ENCODE data around the gene PYGO1.
"Not testable (repeated sequence)": the region's sequence is repeated elsewhere in the genome, so short reads cannot be mapped to it uniquely, and the experiment has no call there.

The PYGO1 gene

DNA sequence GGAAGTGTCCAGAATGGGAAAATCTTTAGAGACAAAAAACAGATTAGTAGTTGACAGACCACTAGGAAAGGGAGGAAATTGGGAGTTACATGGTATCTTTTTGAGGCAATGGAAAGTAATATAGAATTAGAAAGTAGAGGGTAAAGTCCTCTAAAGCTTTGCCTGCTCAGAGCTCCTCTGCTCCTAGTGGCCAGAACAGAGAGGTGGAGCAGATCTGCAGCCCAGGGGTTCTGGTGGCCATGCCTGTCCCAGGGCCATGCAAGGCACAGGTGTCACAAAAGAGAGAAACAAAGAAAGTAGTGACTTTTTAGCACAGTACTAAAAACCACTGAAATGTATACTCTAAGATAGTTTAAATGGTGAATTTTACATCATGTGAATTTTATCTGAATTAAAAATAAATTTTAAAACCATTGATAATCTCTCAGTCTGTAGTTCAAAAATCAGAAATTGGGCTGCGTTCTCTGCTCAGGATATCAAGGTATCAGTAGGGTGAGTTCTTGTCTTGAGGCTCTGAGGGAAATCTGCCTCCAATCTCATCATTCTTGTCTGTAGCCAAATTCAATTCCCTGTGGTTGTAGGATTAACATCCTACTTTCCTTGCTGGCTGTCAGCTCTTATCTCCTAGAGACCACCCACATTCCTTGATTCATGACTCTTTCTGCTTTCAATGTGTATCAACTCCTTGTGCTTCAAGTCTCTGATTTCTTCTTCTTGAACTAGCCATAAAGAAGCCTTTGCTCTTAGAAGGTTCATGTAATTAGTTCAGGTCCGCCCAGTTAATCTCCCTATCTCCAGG lies 23.6 kb downstream of the PYGO1 start:
- no peak for DNase-seq

DNA sequence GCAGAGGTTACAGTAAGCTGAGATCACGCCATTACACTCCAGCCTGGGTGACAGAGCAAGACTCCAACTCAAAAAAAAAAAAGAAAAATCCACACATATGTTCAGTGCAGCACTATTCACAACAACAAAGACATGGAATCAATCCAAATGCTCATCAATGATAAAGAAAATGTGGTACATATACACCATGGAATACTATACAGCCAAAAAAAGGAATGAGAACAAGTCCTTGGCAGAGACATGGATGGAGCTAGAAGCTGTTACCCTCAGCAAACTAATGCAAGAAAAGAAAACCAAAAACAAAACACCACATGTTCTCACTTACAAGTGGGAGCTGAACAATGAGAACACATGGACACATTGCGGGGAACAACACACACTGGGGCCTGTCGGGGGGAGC lies 25.5 kb downstream of the PYGO1 start:
- no peak for DNase-seq

DNA sequence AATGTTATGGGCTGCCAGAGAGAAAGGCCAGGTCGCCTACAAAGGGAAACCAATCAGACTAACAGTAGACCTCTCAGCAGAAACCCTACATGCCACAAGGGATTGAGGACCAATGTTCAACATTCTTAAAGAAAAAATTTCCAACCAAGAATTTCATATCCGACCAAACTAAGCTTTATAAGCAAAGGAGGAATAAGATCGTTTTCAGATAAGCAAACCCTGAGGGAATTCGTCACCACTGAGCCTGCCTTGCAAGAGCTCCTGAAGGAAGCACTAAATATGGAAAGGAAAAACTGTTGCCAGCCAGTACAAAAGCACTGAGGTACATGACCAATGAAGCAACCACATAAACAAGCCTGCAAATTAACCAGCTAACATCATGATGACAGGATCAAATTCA lies 33.1 kb downstream of the PYGO1 start:
- DNase-seq = no peak

DNA sequence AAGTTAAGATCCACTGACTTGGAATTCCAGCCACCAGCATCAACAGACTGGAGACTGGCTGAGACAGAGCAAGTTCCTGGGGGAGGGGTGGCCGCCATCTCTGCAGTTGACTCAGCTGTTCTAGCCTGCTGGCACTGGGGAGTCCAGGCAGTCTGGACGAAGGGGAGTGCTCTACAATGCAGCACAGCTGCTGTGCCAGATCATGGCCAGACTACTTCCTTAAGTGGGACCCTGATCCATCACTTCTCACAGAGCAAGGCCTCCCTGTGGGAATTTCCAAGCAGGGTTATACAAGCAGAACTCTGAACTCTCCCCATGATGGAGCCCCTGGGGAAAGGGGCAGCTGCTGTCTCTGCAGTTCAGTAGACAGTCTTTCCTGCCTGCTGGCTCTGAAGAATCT lies 35.2 kb downstream of the PYGO1 start:
- no peak for DNase-seq

DNA sequence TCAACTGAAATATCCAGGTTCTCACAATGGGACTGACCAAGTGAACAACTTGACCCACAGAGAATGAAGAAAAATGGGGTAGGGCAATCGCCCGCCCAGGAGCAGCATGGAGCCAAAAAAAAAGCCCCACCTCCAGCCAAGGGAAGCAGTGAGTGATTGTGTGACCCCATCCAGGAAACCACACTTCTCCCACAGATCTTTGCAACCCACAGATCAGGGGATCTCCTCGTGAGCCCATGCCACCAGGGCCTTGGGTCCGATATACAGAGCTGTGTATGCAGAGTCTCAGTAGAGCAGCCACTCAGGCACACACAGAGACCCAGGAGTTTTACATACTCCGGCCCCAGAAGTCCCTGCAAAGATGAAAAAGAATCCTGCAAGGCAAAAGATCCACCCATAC lies 35.7 kb downstream of the PYGO1 start:
- DNase-seq = no peak

DNA sequence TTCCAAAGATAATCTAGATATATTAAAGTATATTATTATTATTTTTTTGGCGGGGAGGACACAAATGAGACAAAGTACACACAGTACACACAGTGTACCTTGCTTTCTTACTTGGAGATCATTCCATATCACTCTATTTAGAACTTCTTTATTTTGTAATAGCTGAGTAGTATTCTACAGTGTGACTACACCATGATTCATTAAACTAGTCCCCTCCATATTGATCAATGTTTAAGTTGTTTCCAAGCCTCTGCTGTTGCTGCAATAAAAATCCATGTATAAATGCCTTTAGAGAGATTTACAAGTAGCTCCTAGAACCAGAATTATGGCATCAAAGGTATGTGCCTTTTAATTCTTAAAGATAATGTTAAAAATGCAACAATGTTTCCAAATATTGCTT lies 38.8 kb downstream of the PYGO1 start:
- DNase-seq = no peak

DNA sequence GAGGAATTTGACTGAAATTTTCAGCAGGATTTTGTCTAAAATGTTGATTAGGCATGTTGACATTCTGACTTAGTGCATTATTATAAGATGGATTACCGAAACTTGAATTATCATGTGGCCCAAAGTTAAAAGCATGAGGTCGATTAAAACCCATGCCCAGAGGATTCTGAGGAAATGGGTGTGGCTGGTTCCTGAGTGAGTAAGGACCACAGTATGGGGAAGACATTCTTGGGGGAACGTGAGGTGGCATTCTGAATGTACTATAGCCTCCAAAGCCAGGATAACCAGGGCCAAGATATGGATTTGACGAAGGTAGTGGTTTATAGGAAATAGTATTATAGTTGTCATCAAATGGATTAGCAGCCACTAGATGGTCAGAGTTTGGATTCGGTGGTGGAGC lies 41.4 kb downstream of the PYGO1 start:
- no peak for DNase-seq

DNA sequence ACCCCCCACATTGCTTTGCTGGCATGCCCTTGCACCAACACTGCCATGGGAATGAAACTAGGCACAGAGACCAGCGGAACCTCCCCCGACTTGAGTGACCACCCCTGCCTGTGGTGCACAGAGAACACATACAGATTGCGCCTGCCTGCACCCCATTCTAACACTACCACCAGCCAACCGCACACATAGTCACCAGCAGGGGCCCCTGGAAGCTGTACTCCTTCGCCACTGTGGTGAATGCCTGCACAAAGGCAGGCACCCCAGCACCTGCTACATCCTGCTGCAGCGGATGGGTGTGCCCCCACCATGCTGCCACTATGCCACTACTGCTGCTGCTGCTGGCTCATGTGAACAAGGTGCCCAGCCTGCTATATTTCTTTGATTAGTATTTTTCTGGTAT lies 52.7 kb downstream of the PYGO1 start:
- DNase-seq = peak; percentile 6

DNA sequence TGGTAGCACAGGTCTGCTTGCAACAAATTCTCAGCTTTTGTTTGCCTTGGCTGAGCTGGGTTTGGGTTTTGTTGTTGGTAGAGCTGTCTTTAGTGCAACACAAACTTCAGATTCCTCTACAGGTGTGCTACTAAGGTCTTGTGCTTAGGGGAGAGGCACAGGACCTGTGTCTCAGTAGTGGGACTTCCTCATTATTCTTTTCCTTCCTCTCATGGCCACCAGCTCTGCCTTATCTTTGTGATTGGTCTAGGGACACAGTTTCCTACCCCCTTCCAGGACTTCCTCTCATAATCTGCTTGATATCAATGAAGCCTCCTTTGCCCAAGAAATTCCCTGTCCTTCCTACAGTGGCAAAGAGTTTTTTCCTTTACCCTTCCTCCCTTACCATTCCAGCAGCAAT lies 55.2 kb downstream of the PYGO1 start:
- DNase-seq = no peak

DNA sequence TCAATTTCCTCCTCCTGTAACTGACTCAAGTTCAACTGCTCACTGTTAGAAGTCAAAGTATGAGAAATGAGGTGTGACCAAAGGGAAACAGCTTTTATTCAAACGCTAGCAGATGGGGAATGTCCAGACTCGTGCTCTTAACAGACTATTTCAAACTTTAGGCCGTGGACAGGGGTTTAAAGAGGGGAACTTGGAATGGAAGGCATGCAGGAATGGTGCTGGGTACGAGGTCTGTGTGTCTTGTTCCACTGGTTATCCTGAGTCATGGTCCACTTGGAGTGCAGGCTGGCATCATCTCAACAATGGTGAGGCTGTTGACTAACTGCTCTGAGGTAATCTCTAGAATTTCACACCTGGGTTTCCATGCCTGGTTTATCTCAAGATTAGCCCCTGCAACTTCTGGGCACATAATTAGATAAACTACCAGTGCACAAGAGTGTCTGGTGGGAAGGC lies 57.3 kb downstream of the PYGO1 start:
- no peak for DNase-seq

DNA sequence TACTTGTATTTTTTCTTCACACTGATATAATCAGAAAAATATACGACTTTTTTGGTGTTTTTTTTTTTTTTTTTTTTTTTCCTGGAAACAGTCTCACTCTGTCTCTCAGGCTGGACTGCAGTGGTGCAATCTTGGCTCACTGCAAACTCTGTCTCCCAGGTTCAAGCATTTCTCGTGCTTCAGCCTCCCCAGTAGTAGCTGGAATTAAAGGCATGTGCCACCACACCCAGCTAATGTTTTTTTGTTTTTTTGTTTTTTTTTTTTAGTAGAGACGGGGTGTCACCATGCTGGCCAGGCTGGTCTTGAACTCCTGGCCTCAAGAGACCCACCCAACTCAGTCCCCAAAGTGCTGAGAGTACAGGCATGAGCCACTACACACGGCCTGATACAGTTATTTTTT lies 59.3 kb downstream of the PYGO1 start:
- no peak for DNase-seq

DNA sequence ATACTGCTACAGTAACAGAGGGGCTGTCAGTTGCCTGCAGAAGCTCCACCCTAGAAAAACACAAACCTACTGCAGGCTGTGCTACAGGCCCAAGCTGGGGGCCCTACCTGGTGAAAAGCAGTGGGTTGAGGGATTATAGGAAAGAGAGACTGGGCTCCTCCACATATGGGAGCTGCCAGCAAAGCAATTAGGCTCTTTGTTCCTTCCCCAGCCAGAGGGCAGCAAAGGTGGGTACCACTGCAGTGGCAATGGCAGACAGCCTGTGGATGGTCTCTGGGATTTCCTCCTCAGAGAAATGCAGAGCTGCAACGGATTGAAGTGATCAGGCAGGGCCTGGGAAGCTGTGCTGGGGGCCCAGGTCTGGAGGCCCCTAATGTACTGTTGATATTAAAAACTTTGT lies 61.0 kb downstream of the PYGO1 start:
- no peak for DNase-seq

DNA sequence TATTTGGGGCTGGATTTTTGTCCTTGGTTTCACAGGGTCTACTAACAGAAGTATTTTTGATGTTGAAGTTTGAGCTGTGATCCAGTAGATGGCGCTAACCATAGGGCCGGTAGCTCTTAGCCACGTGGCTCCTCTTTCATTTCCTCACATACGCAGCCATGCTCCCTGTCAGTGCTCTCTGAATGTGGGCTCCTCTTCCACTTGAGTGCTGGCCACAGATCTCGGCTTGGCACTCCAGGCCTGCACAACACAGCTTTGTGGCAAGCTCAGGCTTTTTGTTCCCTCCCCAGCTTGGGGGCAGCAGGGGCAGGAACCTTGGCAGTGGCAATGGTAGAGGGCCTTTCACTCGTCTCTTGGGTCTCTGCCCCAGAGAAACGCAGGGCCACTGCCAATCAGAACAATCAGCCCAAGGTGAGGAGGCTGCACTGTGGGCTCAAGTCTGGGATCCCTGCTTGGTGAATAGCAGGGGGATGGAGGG lies 61.5 kb downstream of the PYGO1 start:
- no peak for DNase-seq

DNA sequence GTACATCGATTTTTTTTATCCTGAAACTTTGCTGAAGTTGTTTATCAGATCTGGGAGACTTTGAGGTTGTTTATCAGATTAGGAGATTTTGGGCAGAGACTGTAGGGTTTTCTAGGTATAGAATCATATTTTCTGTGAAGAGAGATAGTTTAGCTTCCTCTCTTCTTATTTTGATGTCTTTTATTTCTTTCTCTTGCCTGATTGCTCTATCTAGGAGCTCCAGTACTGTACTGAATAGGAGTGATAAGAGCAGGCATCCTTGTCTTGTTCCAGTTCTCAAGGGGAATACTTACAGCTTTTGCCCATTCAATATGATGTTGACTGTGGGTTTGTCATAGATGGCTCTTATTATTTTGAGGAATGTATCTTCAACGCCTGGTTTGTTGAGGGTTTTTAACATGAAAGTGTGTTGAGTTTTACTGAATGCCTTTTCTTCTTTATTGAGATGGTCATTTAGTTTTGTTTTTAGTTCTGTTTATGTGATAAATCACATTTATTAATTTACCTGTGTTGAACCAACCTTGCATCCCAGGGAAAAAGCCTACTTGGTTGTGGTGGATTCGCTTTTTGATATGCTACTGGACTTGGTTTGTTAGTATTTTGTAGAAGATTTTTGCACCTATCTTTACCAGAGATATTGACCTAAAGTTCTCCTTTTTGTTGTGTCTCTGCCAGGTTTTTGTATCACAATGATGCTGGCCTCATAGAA lies 65.2 kb downstream of the PYGO1 start:
- DNase-seq = no peak

DNA sequence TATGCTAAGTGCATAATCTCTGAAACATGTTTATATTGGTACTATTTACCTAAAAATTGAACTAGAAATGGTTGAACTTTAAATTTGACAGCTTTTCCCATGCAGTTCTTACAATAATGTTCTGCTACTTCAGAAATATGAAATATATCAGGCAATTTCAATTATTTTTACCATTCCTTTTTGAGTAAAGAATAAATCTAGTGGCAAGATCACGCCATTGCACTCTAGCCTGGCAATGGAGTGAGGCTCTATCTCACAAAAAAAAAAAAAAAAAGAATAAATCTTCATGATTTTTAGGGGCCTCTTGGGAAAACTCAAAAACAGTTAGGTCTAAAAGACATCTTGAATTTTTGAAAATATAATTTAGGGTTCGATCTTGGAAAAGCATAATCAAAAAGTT lies 69.5 kb downstream of the PYGO1 start:
- no peak for DNase-seq

DNA sequence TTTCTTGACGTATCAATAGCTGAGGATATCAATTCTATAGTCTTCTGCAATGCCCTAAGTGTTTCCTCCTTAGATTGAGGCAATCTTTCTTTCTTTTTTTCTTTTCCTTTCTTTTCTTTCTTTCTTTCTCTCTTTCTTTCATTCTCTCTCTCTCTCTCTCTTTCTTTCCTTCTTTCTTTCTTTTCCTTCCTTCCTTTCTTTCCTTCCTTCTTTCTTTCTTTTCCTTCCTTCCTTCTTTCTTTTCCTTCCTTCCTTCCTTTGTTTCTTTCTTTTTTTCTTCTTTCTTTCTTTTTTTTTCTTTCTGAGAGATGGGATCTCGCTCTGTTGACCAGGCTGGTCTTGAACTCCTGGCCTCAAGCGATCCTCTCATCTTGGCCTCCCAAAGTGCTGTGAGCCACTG lies 70.1 kb downstream of the PYGO1 start:
- no peak for DNase-seq

DNA sequence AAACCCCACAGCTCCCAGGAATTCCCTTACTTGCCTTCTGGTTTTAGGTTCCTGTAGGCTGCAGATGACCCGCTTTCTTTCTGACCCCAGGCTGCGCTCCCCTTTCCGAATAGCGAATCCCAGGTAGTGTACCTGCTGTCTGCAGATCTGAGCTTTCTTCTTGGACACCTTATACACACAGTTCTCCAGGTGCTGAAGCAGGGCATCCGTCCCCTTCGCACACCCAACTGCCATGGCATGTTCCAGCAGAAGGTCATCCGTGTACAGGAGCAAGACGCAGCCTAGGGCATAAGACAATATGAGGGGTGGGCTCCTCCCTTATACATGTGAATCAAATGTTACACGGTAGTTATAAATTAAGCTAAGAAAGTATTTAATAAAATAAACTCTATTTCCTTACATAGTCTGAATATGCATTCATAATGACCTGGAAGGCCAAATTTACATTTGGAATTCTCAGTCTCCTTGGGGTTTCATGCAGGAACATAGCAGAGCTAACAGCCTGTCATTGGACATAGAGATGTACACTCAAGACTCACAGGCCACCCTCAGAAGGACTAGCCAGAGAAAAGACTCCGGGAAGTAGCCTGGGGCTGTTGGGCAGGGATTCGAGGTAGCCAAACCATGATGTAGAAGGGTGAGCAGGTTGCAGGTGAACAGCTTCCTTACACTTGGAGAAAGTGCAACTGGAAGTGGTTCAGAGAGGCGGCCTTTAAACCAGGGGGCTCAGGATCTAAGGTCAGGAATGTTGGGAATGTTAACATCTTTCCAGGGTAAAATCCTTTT lies 72.0 kb downstream of the PYGO1 start:
- no peak for DNase-seq

DNA sequence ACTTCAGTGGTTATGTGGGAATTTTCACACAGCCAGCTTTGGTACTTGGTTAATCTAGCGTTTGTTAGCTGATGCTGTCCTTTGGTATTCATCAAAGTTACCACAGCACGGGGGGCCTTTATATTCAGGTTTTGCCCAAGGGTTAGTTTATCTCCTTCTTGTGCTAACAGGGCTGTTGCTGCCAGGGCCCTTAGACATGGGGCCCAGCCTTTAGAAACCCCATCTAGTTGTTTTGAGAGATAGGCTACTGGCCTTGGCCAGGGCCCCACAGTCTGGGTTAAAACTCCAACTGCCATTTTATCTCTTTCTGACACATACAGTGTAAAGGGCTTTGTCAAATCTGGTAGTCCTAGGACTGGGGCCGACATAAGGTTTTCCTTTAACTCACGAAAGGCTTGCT lies 72.7 kb downstream of the PYGO1 start:
- no peak for DNase-seq

DNA sequence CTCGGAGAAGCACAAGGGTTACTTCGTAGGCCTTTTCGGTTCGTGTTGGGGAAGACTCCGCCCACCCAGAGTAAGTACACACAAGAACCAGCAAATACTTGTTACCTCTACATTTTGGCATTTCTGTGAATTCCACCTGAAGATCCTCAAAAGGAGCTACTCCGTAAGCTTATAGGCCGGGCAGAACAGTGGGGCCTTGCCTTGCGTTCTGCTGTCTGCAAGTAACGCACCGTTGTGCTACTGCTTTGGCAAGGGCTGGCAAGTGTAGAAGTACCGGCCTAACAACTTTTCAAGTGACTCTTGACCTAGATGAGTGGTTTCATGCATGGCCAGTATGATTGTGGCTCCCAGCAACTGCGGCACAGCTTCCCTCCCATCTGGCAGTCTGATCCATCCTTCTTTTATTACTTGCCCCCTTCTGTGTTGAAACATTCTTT lies 73.7 kb downstream of the PYGO1 start:
- no peak for DNase-seq

DNA sequence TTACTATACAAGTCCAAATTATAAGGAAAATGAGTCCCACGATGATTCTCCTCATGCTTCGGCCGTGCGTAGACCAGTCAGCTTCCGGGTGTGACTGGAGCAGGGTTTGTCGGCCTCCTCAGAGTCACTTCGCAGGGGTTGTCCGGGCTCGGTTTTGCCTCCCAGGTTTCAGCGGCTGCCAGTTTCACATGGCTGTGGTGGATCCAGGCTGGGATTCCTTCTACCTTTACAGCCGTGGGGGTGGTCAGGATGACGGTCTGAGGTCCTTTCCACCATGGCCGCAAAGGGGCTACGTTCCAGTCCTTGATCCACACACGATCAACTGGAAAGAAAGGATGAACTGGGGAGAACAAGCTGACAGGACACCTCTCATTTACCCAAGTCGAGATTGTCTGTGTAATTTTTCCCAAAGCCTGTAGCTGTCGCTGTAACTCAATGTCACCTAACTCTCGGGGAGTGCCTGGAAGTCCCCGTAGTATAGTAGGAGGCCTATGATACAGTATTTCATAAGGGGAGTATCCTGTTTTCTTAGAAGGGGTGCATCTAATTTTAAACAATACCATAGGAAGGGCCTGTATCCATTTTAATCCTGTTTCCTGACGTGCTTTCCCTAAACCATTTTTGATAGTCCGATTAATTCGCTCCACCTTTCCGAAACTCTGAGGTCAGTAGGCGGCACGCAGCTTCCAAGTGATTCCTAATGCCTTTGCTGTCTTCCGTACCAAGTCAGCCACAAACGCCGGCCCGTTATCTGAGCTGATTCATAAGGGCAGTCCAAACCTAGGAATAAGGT lies 74.3 kb downstream of the PYGO1 start:
- DNase-seq = not testable (repeated sequence)

DNA sequence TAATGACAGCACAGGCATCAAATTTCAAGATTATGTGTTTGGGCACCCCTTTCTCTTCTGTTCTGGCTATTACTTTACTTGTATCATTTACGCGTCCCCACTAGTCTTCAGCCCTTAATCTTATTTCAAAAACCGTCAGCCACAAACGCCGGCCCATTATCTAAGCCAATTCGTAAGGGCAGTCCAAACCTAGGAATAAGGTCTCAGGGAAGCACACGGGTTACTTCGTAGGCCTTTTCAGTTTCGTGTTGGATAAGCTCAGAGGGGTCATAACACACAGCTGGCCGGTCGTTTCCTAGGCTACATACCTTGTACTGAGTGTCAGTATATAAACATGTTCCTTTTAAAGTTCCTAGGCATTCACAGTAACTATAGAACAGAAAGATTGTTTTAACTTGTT lies 75.0 kb downstream of the PYGO1 start:
- DNase-seq = no peak

DNA sequence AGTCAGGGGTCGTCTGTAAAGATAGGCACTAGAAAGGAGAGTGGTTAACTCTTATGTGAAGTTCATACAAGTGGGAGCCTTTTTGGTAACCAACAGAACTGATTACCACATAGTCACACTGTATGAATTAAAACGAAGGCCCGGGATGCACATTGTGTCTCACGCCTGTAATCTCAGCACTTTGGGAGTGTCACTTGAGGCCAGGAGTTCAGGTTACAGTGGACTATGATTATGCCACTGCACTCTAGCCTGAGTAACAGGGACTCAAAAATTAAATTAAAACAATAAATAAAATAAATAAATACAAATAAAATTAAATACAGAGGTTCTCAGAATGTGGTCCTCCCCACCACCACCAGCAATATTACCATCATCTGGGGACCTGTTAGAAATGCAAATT lies 80.6 kb downstream of the PYGO1 start:
- DNase-seq = no peak

DNA sequence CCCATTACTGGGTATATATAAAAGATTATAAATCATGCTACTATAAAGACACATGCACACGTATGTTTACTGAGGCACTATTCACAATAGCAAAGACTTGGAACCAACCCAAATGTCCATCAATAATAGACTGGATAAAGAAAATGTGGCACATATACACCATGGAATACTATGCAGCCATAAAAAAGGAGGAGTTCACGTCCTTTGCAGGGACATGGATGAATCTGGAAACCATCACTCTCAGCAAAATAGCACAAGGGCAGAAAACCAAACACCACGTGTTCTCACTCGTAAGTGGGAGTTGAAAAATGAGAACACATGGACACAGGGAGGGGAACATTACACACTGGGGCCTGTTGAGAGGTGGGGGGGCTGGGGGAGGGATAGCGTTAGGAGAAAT lies 82.7 kb downstream of the PYGO1 start:
- not testable (repeated sequence) for DNase-seq
